Heart left ventricle (tissue), 16 donors: ENCODE results near the gene AMPD3. TPM values are rescaled to one million over a fixed set of nuclear protein-coding genes. Genes with fewer than 3 reads are reported as not detected.

Experiments used
- ATAC-seq, 4 donors: fragments of 200-7000 bp; cut with Tn5 transposase; one replicate each; pipeline ENCODE4 v1.9.1; 2020 to 2022; ENCODE audit warnings: moderate library complexity in 4 of 4, mild to moderate bottlenecking in 3 of 4, moderate number of reproducible peaks in 1 of 4
- DNase-seq, 5 donors: peaks; one replicate each; pipeline ENCODE4 v3.0.0-alpha.2; 2020
- H3K27ac ChIP-seq, 12 donors: fragments of 200-600 bp; sonication (generic) in 4 of 12; one replicate each; pipeline versions ENCODE4 v1.5.0 to v1.8.0; 2016 to 2022; ENCODE audit warnings: mild to moderate bottlenecking in 2 of 12
- H3K27me3 ChIP-seq, 9 donors: fragments of 200-600 bp; sonication (generic) in 2 of 9; one replicate each; pipeline versions ENCODE4 v1.5.1 to v1.8.0; 2016 to 2022; ENCODE audit warnings: mild to moderate bottlenecking in 3 of 9
- H3K36me3 ChIP-seq, 9 donors: fragments of 200-600 bp; sonication (generic) in 2 of 9; one replicate each; pipeline versions ENCODE4 v1.5.0 to v1.8.0; 2018 to 2022; ENCODE audit warnings: mild to moderate bottlenecking in 2 of 9
- H3K4me1 ChIP-seq, 12 donors: fragments of 200-600 bp; sonication (generic) in 4 of 12; one replicate each; pipeline versions ENCODE4 v1.5.0 to v1.8.0; 2016 to 2022; ENCODE audit warnings: mild to moderate bottlenecking in 3 of 12
- H3K4me3 ChIP-seq, 12 donors: fragments of 200-600 bp; sonication (generic) in 4 of 12; one replicate each; pipeline versions ENCODE4 v1.5.0 to v1.8.0; 2017 to 2022; ENCODE audit warnings: mild to moderate bottlenecking in 9 of 12, moderate library complexity in 4 of 12
- H3K9me3 ChIP-seq, 12 donors: fragments of 200-600 bp; sonication (generic) in 4 of 12; one replicate each; pipeline versions ENCODE4 v1.5.0 to v1.8.0; 2016 to 2022; ENCODE audit warnings: mild to moderate bottlenecking in 1 of 12
- CTCF ChIP-seq, 12 donors: fragments of 200-600 bp; sonication (generic) in 4 of 12; IDR thresholded peaks; one replicate each; pipeline versions ENCODE4 v1.5.0 to v1.8.0; 2018 to 2022; ENCODE audit warnings: antibody characterized with exemption in 12 of 12, mild to moderate bottlenecking in 5 of 12
- POLR2A ChIP-seq, 2 donors: fragments of 450-650 bp; IDR thresholded peaks; one replicate each; pipeline ENCODE4 v1.6.1; 2017; ENCODE audit warnings: antibody characterized with exemption in 2 of 2, mild to moderate bottlenecking in 2 of 2, moderate library complexity in 2 of 2
- WGBS, 4 donors: extraction: QIAGEN DNeasy Blood & Tissue Kit in 2 of 4; methylation state at CpG; one replicate each; pipeline versions ENCODE4 v1.1.5 to v1.1.7; 2013 to 2018; 5-methylcytosine and 5-hydroxymethylcytosine counted together
- intact Hi-C, 10 donors: fragments of 100-400 bp; cut with DNase I; formaldehyde crosslinking; loops; one replicate each; pipeline versions ENCODE4 v1.11.1 to v1.14.2; 2022
- polyA plus RNA-seq, 2 donors: library from polyadenylated mRNA; stranded (reverse); fragments of 200-250 nt; gene quantifications; one replicate each; pipeline ENCODE4 v1.2.3, GENCODE V29; 2013
- total RNA-seq, 9 donors: library from RNA; depleted of rRNA in 2 of 9; stranded (reverse); fragments of >200 nt in 2 of 9; fragmentation: NEBNext Ultra II Directional in 3 of 9; extraction: Animal tissue kit (Norgen Biotek cat#: 25700) in 3 of 9; gene quantifications; one replicate each; pipeline versions ENCODE4 v1.1.0 to v1.2.4, GENCODE V29; 2016 to 2023
- donor health status: ischemic (EF 13 %, LVEDD 7.1; RV severe dilation, severe dysfunction).
- donor health status: healthy with polysubstance abuse.
- donor health status: DM: no; HTN: yes; CAD: no.
- donor health status: DM: no; HTN: no; CAD: no.
- donor health status: ischemic (EF 25% LVEDD 6.9; RV normal size, moderate dysfunction).
- donor health status: ischemic (EF 25% LVEDD 5.7; RV mildly dilated, moderate dysfunction).
- donor health status: healthy.
- donor health status: DM: yes; HTN: yes; CAD: no.
- donor health status: ischemic (EF 35%, LVEDD 5.7; RV mildly dilated, moderate dysfunction).
- donor health status: nonischemic (EF 11% LVEDD 7.7; RV severe dilation, severe dysfunction).
- donor health status: DM: yes; HTN: yes; CAD: no.
- donor health status: PGD.
- donor health status: ischemic (EF 29% LVEDD 5.4; RV normal size, mild dysfunction).
- donor health status: nonischemic (EF 23%, LVEDD 6.1; RV moderate dilation, normal function).

The AMPD3 gene
- total and polyA plus RNA-seq, 11 donors: 1.0 to 16.8 (median 2.7) TPM

DNA sequence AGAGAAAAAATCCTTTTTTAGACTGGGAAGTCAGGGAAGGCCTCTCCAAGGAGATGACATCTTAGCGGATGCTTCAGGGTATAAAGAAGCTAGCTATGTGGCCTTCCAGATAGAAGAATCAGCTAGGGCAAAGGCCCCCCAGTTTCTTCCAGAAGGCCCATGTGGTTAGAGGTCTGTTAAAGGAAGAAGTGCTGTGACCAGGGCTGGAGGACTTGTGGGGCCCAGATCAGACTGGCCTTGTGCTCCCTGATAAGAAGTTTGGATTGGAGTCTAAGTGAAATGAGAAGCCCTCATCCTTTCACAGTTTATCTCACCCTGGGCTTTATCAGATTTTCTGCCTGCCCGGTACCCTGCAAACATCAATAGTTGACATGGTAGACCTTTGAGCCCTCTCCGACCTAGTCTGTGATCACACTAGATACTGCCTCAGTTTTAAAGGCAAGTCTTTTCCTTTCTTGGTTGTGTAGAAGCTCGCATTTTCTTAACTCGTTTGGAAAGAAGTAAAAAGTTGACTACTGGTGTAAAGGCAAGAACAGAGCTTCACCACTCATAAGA lies 7.8 kb downstream of the AMPD3 start:
- H3K4me3 ChIP-seq: no peak overlapping the region
- no peak for TF ChIP-seq CTCF (IDR thresholded peaks at IDR 0.05)
- no peak for TF ChIP-seq POLR2A (IDR thresholded peaks at IDR 0.05)
- H3K4me1 ChIP-seq: peaks cover 0 to 31% (median 0%) of the 10 kb centered on the region in 12 donors
- DNase-seq (no peak), ATAC-seq (no peak)
- WGBS, 4 donors: 93 to 96% (median 94%) methylated on average over 5 of the region's 5 CpGs
- H3K27me3 ChIP-seq: no peaks in the 10 kb centered on the region
- H3K27ac ChIP-seq: no peak overlapping the region
- intact Hi-C loops: no loop called here
- peaks cover 0 to 44% (median 0%) of the 10 kb centered on the region in 9 donors for H3K36me3 ChIP-seq
- no peaks in the 10 kb centered on the region for H3K9me3 ChIP-seq

DNA sequence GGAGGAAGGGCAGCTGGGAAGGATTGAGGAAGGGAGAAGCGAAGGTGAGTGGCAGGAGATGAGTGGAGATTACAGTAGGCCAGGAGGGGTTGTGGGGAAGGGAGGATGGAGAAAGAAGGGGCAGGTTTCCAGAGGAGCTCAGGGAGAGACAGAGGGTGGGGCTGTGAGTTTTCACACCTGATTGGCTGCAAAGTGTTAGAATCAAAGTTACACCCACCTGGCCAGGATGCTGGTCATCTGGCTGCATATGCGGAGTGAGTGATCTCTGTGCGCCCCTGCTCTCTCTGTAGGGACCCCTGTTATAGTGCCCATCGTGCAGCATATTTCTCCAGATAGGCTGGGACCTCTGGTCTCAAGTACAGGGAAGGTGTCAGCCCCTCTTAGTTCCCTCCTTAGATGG lies 18.3 kb downstream of the AMPD3 start:
- H3K4me3 ChIP-seq: no peak overlapping the region
- H3K27me3 ChIP-seq: no peaks in the 10 kb centered on the region
- ATAC-seq (no peak), DNase-seq (no peak)
- H3K27ac ChIP-seq: no peak overlapping the region
- H3K4me1 ChIP-seq: no peaks in the 10 kb centered on the region
- TF ChIP-seq POLR2A (IDR thresholded peaks at IDR 0.05): no peak
- TF ChIP-seq CTCF (IDR thresholded peaks at IDR 0.05): no peak
- H3K9me3 ChIP-seq: peaks cover 0 to 9% (median 0%) of the 10 kb centered on the region in 12 donors
- intact Hi-C loops: no loop called here
- H3K36me3 ChIP-seq: no peaks in the 10 kb centered on the region
- WGBS, 4 donors: 79 to 87% (median 81%) methylated on average over 3 to 4 of the region's 4 CpGs

DNA sequence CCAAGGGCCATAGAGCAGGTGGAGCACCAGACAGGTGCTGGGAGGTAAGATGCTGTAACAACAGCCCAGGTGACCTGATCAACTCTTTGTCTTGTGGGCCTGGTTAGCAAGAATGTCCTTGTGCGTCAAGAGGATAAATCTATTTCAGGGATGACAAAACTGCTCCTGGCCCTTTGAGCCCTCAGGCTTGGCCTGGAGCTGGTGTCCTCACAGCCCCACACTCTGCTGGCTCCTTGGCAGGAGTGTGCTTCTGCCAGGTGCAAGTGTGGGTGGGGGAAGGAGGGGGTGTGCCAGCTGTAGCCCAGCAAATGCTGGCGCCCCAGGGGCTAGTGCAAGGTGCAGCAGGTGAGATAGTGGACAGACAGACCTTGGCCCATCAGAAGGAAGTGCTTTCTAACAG lies 19.5 kb downstream of the AMPD3 start:
- Histone ChIP-seq H3K27me3 (no peaks in the 10 kb centered on the region), H3K9me3 (peaks cover 0 to 9% (median 0%) of the 10 kb centered on the region in 12 donors), H3K4me1 (no peaks in the 10 kb centered on the region), H3K27ac (no peak overlapping the region), H3K4me3 (no peak overlapping the region), H3K36me3 (no peaks in the 10 kb centered on the region)
- DNase-seq (no peak), ATAC-seq (no peak)
- WGBS, 4 donors: 94 to 100% (median 96%) methylated on average over 2 of the region's 2 CpGs
- TF ChIP-seq POLR2A (IDR thresholded peaks at IDR 0.05): no peak
- no peak for TF ChIP-seq CTCF (IDR thresholded peaks at IDR 0.05)
- intact Hi-C loops: no loop called here

DNA sequence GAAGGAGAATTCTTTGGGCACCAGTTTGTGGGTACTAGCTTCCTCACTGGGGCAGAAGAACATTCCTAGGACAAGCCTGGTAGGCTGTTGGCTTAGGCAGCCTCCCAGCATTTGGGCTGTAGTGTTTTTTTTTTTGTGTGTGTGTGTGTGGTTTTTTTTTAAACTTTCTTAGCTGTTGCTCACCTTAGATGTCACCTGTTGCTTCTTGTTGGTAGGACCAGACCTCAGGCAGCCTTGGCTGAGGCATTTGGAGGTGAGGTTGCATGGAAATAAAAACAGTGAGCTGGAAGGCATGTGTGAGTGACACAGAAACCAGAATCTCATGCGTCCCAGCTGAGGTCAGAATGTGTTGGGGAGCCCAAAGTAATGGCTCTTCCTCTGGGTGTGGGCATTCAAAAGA lies 21.3 kb downstream of the AMPD3 start:
- intact Hi-C loops: no loop called here

More for the DNA sequence above, 21.3 kb downstream of the AMPD3 start:
- TF ChIP-seq CTCF (IDR thresholded peaks at IDR 0.05) (no peak), POLR2A (IDR thresholded peaks at IDR 0.05) (no peak)
- H3K9me3 ChIP-seq: no peaks in the 10 kb centered on the region
- DNase-seq (no peak), ATAC-seq (no peak)
- 89 to 100% (median 94%) methylated on average over 1 of the region's 1 CpG for WGBS, 4 donors
- no peak overlapping the region for H3K27ac ChIP-seq
- no peak overlapping the region for H3K4me3 ChIP-seq
- H3K4me1 ChIP-seq: no peaks in the 10 kb centered on the region
- no peaks in the 10 kb centered on the region for H3K27me3 ChIP-seq
- peaks cover 0 to 9% (median 0%) of the 10 kb centered on the region in 9 donors for H3K36me3 ChIP-seq
